MCF 10A (cell line): ENCODE measurements around the gene KRT80. TPM values are rescaled to one million over a fixed set of nuclear protein-coding genes. Genes with fewer than 3 reads are reported as not detected.

Source experiments
- BruUV-seq: library from RNA; stranded (reverse); fragments of 400-500 nt; replicated peaks from 2 replicates; lab custom pipeline; 2021; lab: Mats Ljungman, UMichigan
- CTCF ChIA-PET: fragments of 300-600 bp; sonication (Branson Sonifier 250); formaldehyde crosslinking; extraction: SDS; loops from one replicate; lab custom pipeline; 2021; ENCODE audit warnings: antibody characterized with exemption, inconsistent platforms; lab: Yijun Ruan, JAX
- POLR2A ChIA-PET: fragments of 300-600, 350-650 bp; sonication (Branson Sonifier 250); formaldehyde crosslinking; extraction: SDS; loops from one replicate; lab custom pipeline; 2020; ENCODE audit warnings: antibody characterized with exemption, inconsistent platforms; lab: Yijun Ruan, JAX
- DNase-seq: peaks from one replicate; pipeline ENCODE4 v3.0.0-alpha.2; 2018; ENCODE audit not compliant: unreplicated experiment
- H3K27ac Mint-ChIP-seq: one replicate; pipeline ENCODE4 v1.8.0; 2022; ENCODE audit warnings: mild to moderate bottlenecking, low read depth, mixed read lengths; ENCODE audit not compliant: unreplicated experiment
- H3K27me3 Mint-ChIP-seq: one replicate; pipeline ENCODE4 v1.8.0; 2022; ENCODE audit warnings: mixed read lengths; ENCODE audit not compliant: insufficient read depth, unreplicated experiment
- H3K36me3 Mint-ChIP-seq: one replicate; pipeline ENCODE4 v1.8.0; 2022; ENCODE audit warnings: mild to moderate bottlenecking, moderate library complexity, mixed read lengths; ENCODE audit not compliant: insufficient read depth, unreplicated experiment
- H3K4me1 Mint-ChIP-seq: one replicate; pipeline ENCODE4 v1.8.0; 2022; ENCODE audit warnings: mixed read lengths; ENCODE audit not compliant: insufficient read depth, unreplicated experiment
- H3K4me3 Mint-ChIP-seq: one replicate; pipeline ENCODE4 v1.8.0; 2022; ENCODE audit warnings: mild to moderate bottlenecking, moderate library complexity, mixed read lengths; ENCODE audit not compliant: unreplicated experiment
- H3K9me3 Mint-ChIP-seq: one replicate; pipeline ENCODE4 v1.8.0; 2022; ENCODE audit warnings: mixed read lengths; ENCODE audit not compliant: unreplicated experiment
- CTCF ChIP-seq: fragments of 200-600 bp; IDR thresholded peaks from one replicate; pipeline ENCODE4 v1.8.0; 2022; ENCODE audit warnings: antibody characterized with exemption, mild to moderate bottlenecking; ENCODE audit not compliant: unreplicated experiment
- intact Hi-C: fragments of 100-400 bp; cut with micrococcal nuclease; formaldehyde crosslinking; loops from 2 replicates; pipeline ENCODE4 v1.14.1; 2022
- total RNA-seq: library from RNA; stranded (reverse); gene quantifications from 2 replicates; pipeline ENCODE4 v1.2.3, GENCODE V29; 2022

KRT80 gene
- total RNA-seq, 1 experiment from 2014 or later = 27.4 TPM

- no peaks in the 10 kb centered on the region for H3K36me3 Mint-ChIP-seq
- ChIA-PET POLR2A (interaction anchor here (1.4 to 2.0 kb wide), 2 partner anchors 15 to 51 kb away, joined by 5 to 9 read pairs; no protein-coding TSS in a partner anchor), CTCF (interaction anchor here (0.7 to 1.6 kb wide), 3 partner anchors 9 to 51 kb away, joined by 4 to 7 read pairs (median 5); no protein-coding TSS in a partner anchor)
- H3K27ac Mint-ChIP-seq = no peak overlapping the region
- peaks cover 50% of the 10 kb centered on the region for H3K4me1 Mint-ChIP-seq
- H3K9me3 Mint-ChIP-seq = peaks cover 17% of the 10 kb centered on the region
- no peak overlapping the region for H3K4me3 Mint-ChIP-seq
- intact Hi-C loops = no loop called here
- TF ChIP-seq CTCF = no peak
- no TSS peak for BruUV-seq
- no peaks in the 10 kb centered on the region for H3K27me3 Mint-ChIP-seq
- DNase-seq = no peak
Measured at GRCh38 chr12:52228931-52229330, 37.1 kb upstream of the KRT80 start.

GRCh38 chr12:52228366-52228765 lies 36.6 kb upstream of the KRT80 start:
- no peak for TF ChIP-seq CTCF
- H3K4me1 Mint-ChIP-seq = peaks cover 56% of the 10 kb centered on the region
- no peak overlapping the region for H3K4me3 Mint-ChIP-seq
- no peaks in the 10 kb centered on the region for H3K36me3 Mint-ChIP-seq
- no peak overlapping the region for H3K27ac Mint-ChIP-seq
- CTCF ChIA-PET = no interaction called here
- intact Hi-C loops = no loop called here
- peaks cover 21% of the 10 kb centered on the region for H3K9me3 Mint-ChIP-seq
- DNase-seq = no peak
- POLR2A ChIA-PET = no interaction called here
- no TSS peak for BruUV-seq
- H3K27me3 Mint-ChIP-seq = no peaks in the 10 kb centered on the region

- TF ChIP-seq CTCF = no peak
- BruUV-seq = no TSS peak
- intact Hi-C loops = no loop called here
- H3K36me3 Mint-ChIP-seq = no peaks in the 10 kb centered on the region
- H3K27ac Mint-ChIP-seq = no peak overlapping the region
- H3K4me1 Mint-ChIP-seq = peaks cover 54% of the 10 kb centered on the region
- no peak overlapping the region for H3K4me3 Mint-ChIP-seq
- POLR2A ChIA-PET = interaction anchor here (0.7 kb wide), 1 partner anchor 13 kb away, joined by 3 read pairs; no protein-coding TSS in a partner anchor
- H3K9me3 Mint-ChIP-seq = peaks cover 21% of the 10 kb centered on the region
- no peak for DNase-seq
- H3K27me3 Mint-ChIP-seq = no peaks in the 10 kb centered on the region
- CTCF ChIA-PET = interaction anchor here (0.6 to 1.0 kb wide), 3 partner anchors 9 to 88 kb away, joined by 3 to 4 read pairs (median 3); no protein-coding TSS in a partner anchor
Measured at GRCh38 chr12:52227606-52228166, 35.9 kb upstream of the KRT80 start.

- peaks cover 21% of the 10 kb centered on the region for H3K9me3 Mint-ChIP-seq
- no peak for TF ChIP-seq CTCF
- H3K27me3 Mint-ChIP-seq = no peaks in the 10 kb centered on the region
- no peaks in the 10 kb centered on the region for H3K36me3 Mint-ChIP-seq
- CTCF ChIA-PET = interaction anchor here (0.7 to 2.3 kb wide), 7 partner anchors 11 to 712 kb away, joined by 3 to 8 read pairs (median 3); no protein-coding TSS in a partner anchor
- peaks cover 52% of the 10 kb centered on the region for H3K4me1 Mint-ChIP-seq
- no TSS peak for BruUV-seq
- H3K4me3 Mint-ChIP-seq = no peak overlapping the region
- no peak overlapping the region for H3K27ac Mint-ChIP-seq
- intact Hi-C loops = no loop called here
- no peak for DNase-seq
- POLR2A ChIA-PET = interaction anchor here (0.7 kb wide), 1 partner anchor 53 kb away, joined by 4 read pairs; no protein-coding TSS in a partner anchor
Measured at GRCh38 chr12:52226446-52226845, 34.6 kb upstream of the KRT80 start.
